Prostate gland (tissue), 2 donors: ENCODE results near the gene IL20RA.

Source experiments
- CTCF ChIP-seq, 4 experiments: fragments of 200-600 bp in 2 of 4; fragments of 450-650 bp in 2 of 4; sonication (generic) in 2 of 4; IDR thresholded peaks; 1 replicate in 3 of 4; 2 replicates in 1 of 4; pipeline ENCODE4 v1.5.1; 2016 to 2019; ENCODE audit warnings: antibody characterized with exemption in 4 of 4, mild to moderate bottlenecking in 2 of 4, moderate library complexity in 2 of 4
- POLR2A ChIP-seq: fragments of 450-650 bp; IDR thresholded peaks from one replicate; pipeline ENCODE4 v1.6.1; 2016; ENCODE audit warnings: antibody characterized with exemption, mild to moderate bottlenecking

DNA sequence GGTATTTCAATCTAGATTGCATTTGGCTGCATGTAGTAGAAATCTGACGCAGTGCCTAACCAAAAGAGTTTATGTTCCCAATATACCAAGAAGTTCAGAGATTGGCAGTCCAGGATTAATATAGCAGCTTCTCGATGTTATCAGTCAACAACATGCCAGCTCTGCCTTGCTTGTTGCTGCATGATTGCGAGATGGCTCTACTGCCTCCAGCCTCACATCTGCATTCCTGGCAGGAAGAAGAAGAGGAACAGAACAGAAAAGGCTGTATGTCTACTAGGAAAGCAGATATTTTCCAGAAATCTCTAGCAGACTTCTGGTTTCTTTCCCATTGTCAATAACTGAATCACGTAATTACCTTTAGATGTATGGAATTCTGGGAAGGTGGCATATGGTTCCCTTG is 61.8 kb downstream of the IL20RA start:
- no peak for TF ChIP-seq CTCF (IDR thresholded peaks at IDR 0.05)
- TF ChIP-seq POLR2A, result no peak
